ENCODE results near the gene CNBP.

GRCh38 chr3:129126726-129127280 is 56.9 kb downstream of the CNBP start:
- TF ChIP-seq CTCF (conservative IDR thresholded peaks at IDR 0.05; ENCODE audit: low read length) = no peak
- no peak for TF ChIP-seq EZH2phosphoT487 (IDR thresholded peaks at IDR 0.05; ENCODE audit: borderline replicate concordance)

Measured in Loucy (cell line).